ENCODE measurements around the gene JAZF1.

- TF ChIP-seq CTCF (IDR thresholded peaks at IDR 0.05) (no peak), ZFX (IDR thresholded peaks at IDR 0.05; ENCODE audit: borderline replicate concordance) (no peak)
Measured at GRCh38 chr7:28136885-28137284, 43.7 kb downstream of the JAZF1 start.

All from 22Rv1 (cell line).